Astrocyte of the spinal cord (primary cell): ENCODE measurements around the gene ZNF485.

Experiments
- DNase-seq: peaks from one replicate; pipeline ENCODE4 v3.0.0; 2011; ENCODE audit warnings: low read depth, low spot score
- H3K4me3 ChIP-seq: 2 replicates; pipeline ENCODE4 v1.5.1; 2011; ENCODE audit warnings: low read depth, mild to moderate bottlenecking, low read length, moderate library complexity
- CTCF ChIP-seq: IDR thresholded peaks from 2 replicates; pipeline ENCODE4 v1.5.1; 2012; ENCODE audit warnings: low read depth, mild to moderate bottlenecking, low read length, inconsistent platforms
- in situ Hi-C: cut with HindIII; loops from 2 replicates; pipeline ENCODE4 v1.10.0; 2017; ENCODE audit warnings: low sequenced_read_pairs

Gene ZNF485

GRCh38 chr10:43606323-43607198 is at the start of gene ZNF485:
Gene ZNF485 (plus strand): TSS chr10:43606438. CDS start chr10:43607051, 613 bp downstream.
- in situ Hi-C loops = no loop called here
- peak within 1 kb of the TSS; percentile 65 for H3K4me3 ChIP-seq
- no peak for TF ChIP-seq CTCF
- peak; percentile 66 for DNase-seq

GRCh38 chr10:43557214-43557613 is 49.0 kb upstream of the ZNF485 start:
- DNase-seq = no peak
- no peak overlapping the region for H3K4me3 ChIP-seq
- in situ Hi-C loops = no loop called here
- no peak for TF ChIP-seq CTCF

GRCh38 chr10:43569681-43570080 is 36.6 kb upstream of the ZNF485 start:
- no peak for DNase-seq

GRCh38 chr10:43570971-43571370 is 35.3 kb upstream of the ZNF485 start:
- no peak for TF ChIP-seq CTCF
- H3K4me3 ChIP-seq = no peak overlapping the region
- in situ Hi-C loops = no loop called here
- no peak for DNase-seq

More at GRCh38 chr10:43569681-43570080, 36.6 kb upstream of the ZNF485 start:
- TF ChIP-seq CTCF = no peak
- in situ Hi-C loops = no loop called here
- no peak overlapping the region for H3K4me3 ChIP-seq

- in situ Hi-C loops = no loop called here
- peak overlapping the region; percentile 52 for H3K4me3 ChIP-seq
- no peak for TF ChIP-seq CTCF
- DNase-seq = peak; percentile 15
These were observed 32.8 kb upstream of the ZNF485 start for GRCh38 chr10:43573250-43574000.

GRCh38 chr10:43574001-43574892 is 32.0 kb upstream of the ZNF485 start, which contains the start of gene ZNF239:
Gene ZNF239 (minus strand): TSS chr10:43574616. CDS start chr10:43558079, 16,537 bp downstream.
- H3K4me3 ChIP-seq = peak within 1 kb of the TSS; percentile 52
- in situ Hi-C loops = no loop called here
- DNase-seq = peak; percentile 89
- TF ChIP-seq CTCF = no peak
